ENCODE data around the gene MTG2. TPM values are rescaled to one million over a fixed set of nuclear protein-coding genes. Genes with fewer than 3 reads are reported as not detected.

MTG2 gene
- total and polyA plus RNA-seq, 2 experiments from 2014 or later: 11.3 to 11.7 TPM

GRCh38 chr20:62168890-62169435 is 13.9 kb upstream of the MTG2 start:
- Mint-ChIP-seq H3K36me3 (ENCODE audit: low read depth) (peaks cover 32% of the 10 kb centered on the region), H3K4me1 (no peaks in the 10 kb centered on the region), H3K9me3 (no peaks in the 10 kb centered on the region), H3K27me3 (ENCODE audit: insufficient read depth, low read depth, poor library complexity) (peaks cover 15% of the 10 kb centered on the region), H3K4me3 (no peak overlapping the region), H3K27ac (no peak overlapping the region)
- Histone ChIP-seq H2AFZ (no peak overlapping the region), H3K27ac (ENCODE audit: low read depth) (no peak overlapping the region), H3K4me1 (ENCODE audit: insufficient read depth) (no peaks in the 10 kb centered on the region), H3K79me2 (replicated peaks; ENCODE audit: insufficient read depth) (no peaks in the 10 kb centered on the region), H3K36me3 (ENCODE audit: insufficient read depth) (peaks cover 16% of the 10 kb centered on the region), H3K4me2 (no peak overlapping the region), H3F3A (replicated peaks; ENCODE audit: low read depth) (no peaks in the 10 kb centered on the region), H4K20me1 (replicated peaks; ENCODE audit: insufficient read depth) (no peaks in the 10 kb centered on the region; the same call in 1 of the 2 replicates), H3K27me3 (ENCODE audit: insufficient read depth) (no peaks in the 10 kb centered on the region), H3K4me3 (no peak overlapping the region), H3K9me2 (ENCODE audit: insufficient read depth) (no peaks in the 10 kb centered on the region)
- TF ChIP-seq POLR2AphosphoS5 (IDR thresholded peaks at IDR 0.05; ENCODE audit: low read depth): no peak
- TF ChIP-seq JUNB (IDR thresholded peaks at IDR 0.05; ENCODE audit: unreplicated experiment): no peak
- no peak for TF ChIP-seq REST (IDR thresholded peaks at IDR 0.05; ENCODE audit: unreplicated experiment)
- TF ChIP-seq CREB1 (CRISPR knock-in tag; IDR thresholded peaks at IDR 0.05; ENCODE audit: low read depth): no peak
- TF ChIP-seq ZNF114 (CRISPR knock-in tag; IDR thresholded peaks at IDR 0.05): no peak
- no peak for ATAC-seq
- DNase-seq (ENCODE audit: low spot score): no peak

- H3K9me2 ChIP-seq (ENCODE audit: insufficient read depth): no peaks in the 10 kb centered on the region
- H3K79me2 ChIP-seq (replicated peaks; ENCODE audit: insufficient read depth): no peaks in the 10 kb centered on the region
- H3K27me3 ChIP-seq (ENCODE audit: insufficient read depth): no peaks in the 10 kb centered on the region
- no peaks in the 10 kb centered on the region for H3K4me1 ChIP-seq (ENCODE audit: insufficient read depth)
- Mint-ChIP-seq H3K9me3 (no peaks in the 10 kb centered on the region; the same call in 2 of the 3 replicates), H3K4me3 (no peak overlapping the region), H3K27me3 (ENCODE audit: insufficient read depth, low read depth, poor library complexity) (peaks cover 22% of the 10 kb centered on the region), H3K27ac (no peak overlapping the region), H3K4me1 (no peaks in the 10 kb centered on the region), H3K36me3 (ENCODE audit: low read depth) (peaks cover 35% of the 10 kb centered on the region)
- no peaks in the 10 kb centered on the region for H3F3A ChIP-seq (replicated peaks; ENCODE audit: low read depth)
- no peak for ATAC-seq
- DNase-seq (ENCODE audit: low spot score): no peak
- H3K36me3 ChIP-seq (ENCODE audit: insufficient read depth): peaks cover 10% of the 10 kb centered on the region; the same call in 1 of the 2 replicates
- H3K27ac ChIP-seq (ENCODE audit: low read depth): no peak overlapping the region
- H3K4me2 ChIP-seq: no peak overlapping the region
- no peaks in the 10 kb centered on the region; the same call in 1 of the 2 replicates for H4K20me1 ChIP-seq (replicated peaks; ENCODE audit: insufficient read depth)
- no peak overlapping the region for H3K4me3 ChIP-seq
- H2AFZ ChIP-seq: no peak overlapping the region
- TF ChIP-seq CREB1 (CRISPR knock-in tag; IDR thresholded peaks at IDR 0.05; ENCODE audit: low read depth): no peak
- TF ChIP-seq ZNF114 (CRISPR knock-in tag; IDR thresholded peaks at IDR 0.05): no peak
- no peak for TF ChIP-seq STAT1 (IDR thresholded peaks at IDR 0.05; ENCODE audit: unreplicated experiment)
- no peak for TF ChIP-seq ETS1 (IDR thresholded peaks at IDR 0.05)
- no peak for TF ChIP-seq NANOG (IDR thresholded peaks at IDR 0.05; ENCODE audit: borderline replicate concordance)
- TF ChIP-seq POLR2AphosphoS5 (IDR thresholded peaks at IDR 0.05; ENCODE audit: low read depth): no peak
- no peak for TF ChIP-seq REST (IDR thresholded peaks at IDR 0.05; ENCODE audit: unreplicated experiment)
These were observed 12.3 kb upstream of the MTG2 start for GRCh38 chr20:62170536-62170935.

Measured in GM23338 (cell line).